HG03159 (cell line): ENCODE results near the gene RBX1.
"Not testable (repeated sequence)": the region's sequence is repeated elsewhere in the genome, so short reads cannot be mapped to it uniquely, and the experiment has no call there.

Experiments used
- ATAC-seq: cut with Tn5 transposase; IDR thresholded peaks from one replicate; pipeline ENCODE4 v1.9.1; 2021; ENCODE audit warnings: mild to moderate bottlenecking, moderate library complexity; ENCODE audit not compliant: unreplicated experiment

RBX1 gene

DNA sequence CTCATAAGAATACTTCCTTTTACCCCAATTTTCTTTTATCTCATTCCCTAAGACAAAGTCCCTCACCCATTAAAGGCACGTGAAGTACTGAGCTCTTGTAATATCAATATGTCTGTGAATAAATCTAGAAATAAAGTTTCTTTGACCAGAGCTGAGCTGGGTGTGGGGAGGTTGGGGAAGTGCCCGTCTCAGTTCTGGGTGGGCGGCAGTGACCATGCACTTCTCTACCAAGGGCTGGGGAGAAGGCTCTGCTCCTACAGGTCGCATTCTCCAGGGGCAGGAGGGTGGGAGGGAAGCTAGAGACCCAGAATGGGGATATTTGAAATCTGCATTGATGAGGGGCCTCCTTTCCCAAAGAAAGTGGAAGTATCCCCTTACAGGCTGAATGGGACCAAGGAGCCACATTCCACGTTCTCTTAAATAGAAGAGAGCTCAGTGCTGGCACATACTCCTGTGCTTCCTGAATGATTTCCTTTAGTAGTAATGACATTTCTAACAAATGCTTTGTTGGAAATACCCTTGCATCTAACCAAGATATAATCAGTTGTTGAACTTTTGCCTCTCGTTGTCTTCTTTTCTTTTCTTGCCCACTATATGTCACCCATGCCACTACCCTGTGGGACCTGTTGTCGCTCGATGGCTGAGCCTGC is 16.1 kb downstream of the RBX1 start:
- no peak for ATAC-seq

DNA sequence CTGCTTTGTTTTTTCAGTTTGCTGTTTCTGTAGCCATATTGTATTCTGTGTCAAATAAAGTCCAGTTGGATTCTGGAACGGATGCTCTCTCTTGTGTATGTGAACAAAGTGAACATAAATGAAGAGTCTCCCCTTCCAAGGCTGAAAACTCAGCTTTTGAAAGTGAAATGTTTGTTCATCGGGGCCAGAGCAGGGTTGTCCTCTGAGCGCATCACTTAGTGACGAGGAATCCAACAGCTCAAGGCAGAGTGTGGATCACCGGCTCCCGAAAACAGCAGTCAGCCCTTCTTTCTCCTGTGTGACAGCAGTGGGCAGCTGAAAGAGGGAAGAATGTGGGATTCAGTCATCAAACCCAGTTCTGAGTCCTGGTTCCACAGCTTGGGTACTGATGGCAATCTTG is 21.4 kb downstream of the RBX1 start:
- no peak for ATAC-seq

DNA sequence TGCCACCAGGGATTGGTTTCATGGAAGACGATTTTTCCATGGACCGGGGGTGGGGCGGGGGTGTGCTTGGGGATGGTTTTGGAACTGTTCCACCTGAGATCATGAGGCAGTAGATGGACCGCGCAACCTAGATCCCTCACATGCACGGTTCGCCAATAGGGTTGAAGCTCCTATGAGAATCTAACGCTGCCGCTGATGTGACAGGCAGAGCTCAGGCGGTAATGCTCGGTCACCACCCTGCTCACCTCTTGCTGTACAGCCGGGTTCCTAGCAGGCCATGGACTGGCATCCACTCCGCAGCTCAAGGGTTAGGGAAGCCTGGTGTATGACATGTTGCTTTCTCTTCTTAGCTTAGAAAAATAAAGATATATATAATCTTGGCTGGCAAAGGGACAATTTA is 22.0 kb downstream of the RBX1 start:
- ATAC-seq = no peak

DNA sequence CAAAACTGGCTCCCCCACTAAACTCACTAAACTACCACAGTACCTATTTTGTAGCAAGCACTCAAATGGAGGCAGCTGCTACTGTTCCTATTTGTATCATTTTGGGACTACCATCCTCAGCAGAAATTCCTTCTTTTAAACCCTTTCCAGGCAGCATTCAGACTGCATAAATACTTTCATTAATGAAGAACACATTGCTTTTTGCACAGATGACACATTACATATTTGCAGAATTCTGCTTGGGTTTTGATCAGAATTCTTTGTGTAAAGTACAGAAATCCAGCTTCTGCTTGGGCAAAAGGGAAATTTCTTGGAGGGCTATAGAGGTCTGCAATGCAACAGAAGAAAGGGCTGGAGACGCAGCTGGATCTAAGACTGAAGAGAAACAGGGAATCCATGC is 24.2 kb downstream of the RBX1 start:
- no peak for ATAC-seq

DNA sequence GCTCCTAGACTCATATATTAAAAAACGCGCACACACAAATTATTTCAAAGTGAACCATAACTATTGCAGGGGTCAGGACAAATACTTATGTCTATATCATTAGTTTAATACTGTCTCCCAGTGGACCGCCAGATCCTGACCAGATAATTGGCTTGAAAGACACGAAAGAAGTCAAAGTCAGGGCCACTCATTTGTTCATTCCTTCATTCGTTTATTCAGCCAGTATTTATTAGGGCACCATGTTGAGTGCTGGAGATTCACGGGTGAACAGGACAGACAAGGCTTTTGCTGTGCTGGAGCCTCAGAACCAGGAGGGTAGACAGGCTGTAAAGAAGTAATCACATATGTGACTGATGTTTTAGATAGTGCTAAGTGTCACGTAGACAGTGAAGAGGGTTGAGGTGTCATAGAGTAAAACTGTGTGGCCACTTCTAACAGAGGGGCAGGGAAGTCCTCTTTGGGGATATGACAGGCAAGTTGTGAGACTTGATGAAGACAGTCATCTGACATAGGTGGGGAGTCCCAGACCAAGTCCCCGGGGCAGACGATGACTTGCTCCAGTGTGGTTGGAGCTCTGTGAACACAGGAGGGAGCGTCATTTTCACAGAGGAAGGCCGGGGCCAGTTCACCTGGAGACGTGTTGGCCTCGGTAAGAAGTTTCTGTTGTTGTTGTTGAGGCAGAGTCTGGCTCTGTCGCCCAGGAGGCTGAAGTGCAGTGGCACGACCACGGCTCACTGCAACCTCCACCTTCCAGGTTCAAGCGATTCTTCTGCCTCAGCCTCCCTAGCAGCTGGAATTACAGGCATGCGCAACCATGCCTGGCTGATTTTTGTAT is 25.9 kb downstream of the RBX1 start:
- ATAC-seq = no peak

DNA sequence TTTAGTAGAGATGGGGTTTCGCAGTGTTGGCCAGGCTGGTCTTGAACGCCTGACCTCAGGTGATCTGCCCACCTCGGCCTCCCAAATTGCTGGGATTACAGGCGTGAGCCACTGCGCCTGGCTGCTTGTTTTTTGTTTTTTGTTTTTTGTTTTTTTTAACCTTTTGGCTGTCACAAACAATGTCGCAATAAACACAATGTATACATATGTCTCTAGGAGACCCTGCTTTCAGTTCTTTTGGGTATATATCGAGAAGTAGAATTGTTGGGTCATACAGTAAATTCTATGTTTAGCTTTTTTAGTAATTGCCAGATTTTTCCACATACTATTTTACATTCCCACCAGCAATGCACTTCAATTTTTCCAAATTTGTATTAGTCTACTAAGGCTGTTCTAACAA is 28.0 kb downstream of the RBX1 start:
- ATAC-seq = no peak

DNA sequence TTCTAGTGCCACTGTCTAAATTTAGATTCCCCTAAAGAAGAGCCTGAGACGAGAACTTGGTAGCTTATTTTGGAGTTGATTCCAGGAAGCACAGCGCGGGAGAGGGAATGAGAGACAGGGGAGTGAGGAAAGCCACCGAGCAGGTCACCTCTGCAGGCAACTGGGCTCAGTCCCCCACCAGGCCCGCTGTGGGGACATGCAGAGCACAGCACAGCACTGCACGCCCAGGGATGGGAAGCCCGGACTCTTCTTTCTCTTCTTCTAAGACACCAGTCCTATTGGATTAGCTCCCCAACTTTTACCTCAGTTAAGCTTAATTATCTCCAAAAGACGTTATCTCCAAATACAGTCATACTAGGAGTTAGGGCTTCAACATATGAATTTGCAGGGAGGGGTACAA is 28.7 kb downstream of the RBX1 start:
- ATAC-seq = no peak

DNA sequence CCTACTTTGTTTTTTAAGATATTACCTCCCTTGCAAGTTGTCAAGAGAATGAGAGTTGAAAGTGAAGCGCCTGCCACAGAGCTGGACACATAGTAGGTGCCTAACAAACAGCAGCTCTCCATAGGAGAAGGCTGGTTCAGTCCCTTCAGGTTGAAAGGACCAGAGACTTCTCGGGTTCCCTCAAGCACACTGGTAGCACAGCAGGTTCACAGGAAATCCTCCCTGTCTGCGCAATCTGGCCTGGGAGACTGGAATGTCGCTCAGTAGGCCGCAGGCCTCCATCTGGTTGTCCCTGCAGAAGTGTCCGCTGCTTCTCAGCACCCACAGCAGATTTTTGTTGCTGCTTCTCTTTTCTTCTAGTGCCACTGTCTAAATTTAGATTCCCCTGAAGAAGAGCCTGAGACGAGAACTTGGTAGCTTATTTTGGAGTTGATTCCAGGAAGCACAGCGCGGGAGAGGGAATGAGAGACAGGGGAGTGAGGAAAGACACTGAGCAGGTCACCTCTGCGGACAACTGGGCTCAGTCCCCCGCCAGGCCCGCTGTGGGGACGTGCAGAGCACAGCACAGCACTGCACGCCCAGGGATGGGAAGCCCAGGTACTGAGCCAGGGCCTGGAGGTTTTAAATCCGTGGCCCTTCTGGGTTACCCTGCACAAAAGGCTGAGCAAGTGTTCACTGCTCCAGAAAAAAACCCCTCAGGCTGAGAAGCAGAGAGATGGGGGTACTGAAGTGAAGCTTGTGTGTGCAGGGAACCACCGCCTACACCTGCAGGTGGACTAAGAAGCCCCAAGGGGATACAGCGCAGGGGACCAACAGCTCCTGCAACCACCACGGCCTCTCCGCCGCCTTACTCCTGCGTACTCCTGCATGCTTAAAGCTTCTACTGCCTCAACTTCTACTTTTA is 31.6 kb downstream of the RBX1 start:
- ATAC-seq = no peak

DNA sequence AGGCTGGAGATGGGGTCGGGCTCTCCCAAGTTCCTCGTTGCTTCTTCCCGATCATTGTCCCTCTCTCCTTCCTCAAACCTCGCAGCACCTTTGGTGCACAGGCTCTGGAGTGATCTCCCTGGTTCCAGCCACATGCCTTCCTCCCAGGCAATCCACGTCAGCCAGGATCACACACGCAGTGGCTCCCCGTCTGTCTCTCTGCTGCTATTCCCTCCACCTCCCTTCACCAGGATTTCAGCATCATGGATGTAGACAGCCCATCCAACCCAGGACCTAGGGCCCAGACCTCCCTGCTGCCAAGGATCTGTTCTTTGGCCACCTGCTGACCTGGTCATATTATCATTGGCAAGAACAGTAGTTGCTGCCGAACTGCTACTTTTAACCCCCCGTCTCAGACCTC is 40.1 kb downstream of the RBX1 start:
- no peak for ATAC-seq

DNA sequence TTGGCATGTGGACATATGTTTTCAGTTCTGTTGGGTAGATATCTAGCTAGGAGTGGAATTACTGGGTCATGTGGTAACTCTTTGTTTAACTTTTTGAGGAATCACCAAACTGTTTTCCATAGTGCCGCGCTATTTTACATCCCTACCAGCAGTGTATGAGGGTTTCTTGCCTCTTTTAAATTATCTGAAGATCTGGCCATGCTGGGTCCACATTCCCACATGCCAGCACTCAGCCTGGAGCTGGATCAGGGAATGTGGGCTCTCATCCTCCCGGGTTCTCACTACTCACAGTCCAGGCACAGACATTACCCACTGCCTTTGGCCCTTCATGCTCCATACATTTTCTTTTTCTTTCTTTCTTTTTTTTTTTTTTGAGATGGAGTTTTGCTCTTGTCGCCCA is 44.6 kb downstream of the RBX1 start:
- no peak for ATAC-seq

DNA sequence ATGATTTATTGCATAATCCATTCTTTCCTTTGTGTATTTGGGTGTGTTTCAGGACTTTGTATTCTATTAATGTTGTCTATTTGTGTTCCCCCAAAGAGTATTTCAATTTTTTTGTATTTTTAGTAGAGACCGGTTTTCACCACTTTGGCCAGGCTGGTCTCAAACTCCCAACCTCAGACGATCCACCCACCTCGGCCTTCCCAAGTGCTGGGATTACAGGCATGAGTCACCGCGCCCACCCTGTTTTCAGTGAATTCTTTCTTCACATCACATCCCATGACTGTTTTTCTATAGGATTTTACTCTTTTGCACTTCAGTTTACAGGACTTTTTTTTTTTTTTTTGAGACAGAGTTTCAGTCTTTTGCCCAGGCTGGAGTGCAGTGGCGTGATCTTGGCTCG is 46.3 kb downstream of the RBX1 start:
- ATAC-seq = no peak

DNA sequence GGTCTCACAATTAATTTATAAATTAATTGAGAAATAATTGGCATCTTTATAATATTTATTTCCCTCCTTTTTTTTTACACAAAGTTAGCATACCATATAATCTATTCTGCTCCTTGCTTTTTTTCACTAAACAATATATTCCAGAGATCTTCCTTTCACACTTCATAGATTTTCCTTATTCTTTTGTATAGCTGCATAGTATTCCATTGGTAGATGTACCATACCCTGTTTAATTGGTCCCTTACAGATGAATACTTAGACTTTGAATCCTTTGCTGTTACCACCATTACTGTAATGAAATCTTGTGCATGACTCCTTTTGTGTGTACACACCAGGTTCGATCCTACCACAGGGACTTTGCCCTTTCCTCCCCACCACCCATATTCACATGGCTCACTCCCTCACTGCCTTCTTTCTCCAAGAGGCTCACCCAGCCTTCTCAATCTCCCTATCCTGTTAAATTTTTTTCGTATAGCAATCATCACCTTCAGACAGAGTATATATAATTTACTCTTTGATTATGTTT is 48.9 kb downstream of the RBX1 start:
- ATAC-seq = no peak

DNA sequence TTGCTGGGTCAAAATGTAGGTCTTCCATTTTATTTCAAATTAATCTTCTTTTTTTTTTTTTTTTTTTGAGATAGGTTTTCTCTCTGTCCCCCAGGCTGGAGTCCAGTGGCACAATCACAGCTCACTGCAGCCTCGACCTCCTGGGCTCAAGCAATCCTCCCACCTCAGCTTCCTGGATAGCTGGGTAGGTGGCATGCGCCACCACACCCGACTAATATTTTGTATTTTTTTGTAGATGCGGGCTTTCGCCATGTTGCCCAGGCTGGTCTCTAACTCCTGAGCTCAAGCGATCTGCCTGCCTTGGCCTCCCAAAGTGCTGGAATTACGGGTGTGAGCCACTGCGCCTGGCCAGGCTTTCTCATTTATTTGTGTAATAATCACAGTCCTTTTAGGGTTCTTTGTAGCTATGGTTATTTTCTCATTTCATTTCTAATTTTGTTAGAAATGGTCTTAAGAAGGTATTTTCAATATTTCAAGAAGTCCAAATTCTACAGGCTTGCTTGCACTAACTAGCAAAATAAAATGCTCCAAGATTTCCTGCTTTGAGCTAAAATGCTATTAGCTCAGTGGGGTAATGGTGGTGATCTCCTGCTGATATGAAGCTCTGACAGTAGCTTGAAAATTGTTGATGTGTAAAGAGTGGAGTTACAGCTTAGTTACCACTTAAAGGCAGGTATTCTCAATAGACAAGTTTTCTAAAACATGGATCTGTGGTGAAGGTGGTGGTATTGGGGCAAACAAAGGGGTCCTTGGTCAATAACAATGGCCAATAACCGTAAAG is 50.0 kb downstream of the RBX1 start:
- no peak for ATAC-seq

DNA sequence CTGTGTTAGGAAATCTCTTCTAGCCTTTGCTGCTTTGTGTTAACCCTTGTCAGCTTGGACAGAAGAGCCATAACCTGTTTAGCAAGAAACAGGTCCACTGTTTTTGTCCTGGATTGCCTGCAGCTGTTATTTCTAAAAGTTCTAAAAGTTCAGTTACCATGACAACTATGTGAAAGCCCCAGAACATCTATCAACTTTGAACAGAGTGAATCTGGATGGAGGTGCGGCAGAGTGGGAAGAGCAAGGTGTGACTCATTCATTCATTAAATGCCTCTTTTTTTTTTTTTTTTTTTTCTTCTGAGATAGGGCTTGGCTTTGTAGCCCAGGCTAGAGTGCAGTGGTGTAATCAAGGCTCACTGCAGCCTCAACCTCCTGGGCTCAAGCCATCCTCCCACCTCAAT is 50.5 kb downstream of the RBX1 start:
- no peak for ATAC-seq

DNA sequence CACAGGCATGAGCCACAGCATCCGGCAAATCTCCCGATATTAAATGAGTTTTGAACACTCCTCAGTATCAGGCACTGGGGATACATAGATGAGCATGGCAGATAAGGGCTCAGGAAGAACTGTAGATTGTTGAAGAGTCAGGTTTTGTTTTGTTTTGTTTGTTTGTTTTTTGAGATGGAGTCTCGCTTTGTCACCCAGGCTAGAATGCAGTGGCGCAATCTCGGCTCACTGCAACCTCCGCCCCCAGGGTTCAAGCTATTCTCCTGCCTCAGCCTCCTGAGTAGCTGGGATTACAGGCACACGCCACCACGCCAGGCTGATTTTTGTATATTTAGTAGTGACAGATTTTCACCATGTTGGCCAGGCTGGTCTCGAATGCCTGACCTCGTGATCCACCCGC is 51.2 kb downstream of the RBX1 start:
- not testable (repeated sequence) for ATAC-seq

DNA sequence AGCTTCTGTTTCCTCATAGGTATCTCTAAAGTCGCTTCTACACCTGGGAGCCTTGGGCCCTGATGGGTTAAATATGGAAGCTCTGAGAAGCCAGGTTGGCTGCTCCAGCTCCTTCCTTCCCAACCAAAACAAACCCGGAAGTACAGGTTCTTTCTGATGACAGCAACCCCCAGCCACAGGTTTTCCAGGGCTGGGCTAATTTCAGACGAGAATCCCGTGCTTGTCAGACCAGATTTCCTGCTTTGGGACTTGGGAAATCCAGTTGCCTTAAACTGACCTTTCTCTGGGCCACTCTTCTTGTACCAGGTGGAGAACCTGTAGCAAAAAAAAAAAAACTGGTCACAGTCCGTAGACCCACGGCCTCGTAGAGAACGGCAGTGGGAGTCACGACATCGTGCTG is 51.9 kb downstream of the RBX1 start:
- ATAC-seq = no peak

DNA sequence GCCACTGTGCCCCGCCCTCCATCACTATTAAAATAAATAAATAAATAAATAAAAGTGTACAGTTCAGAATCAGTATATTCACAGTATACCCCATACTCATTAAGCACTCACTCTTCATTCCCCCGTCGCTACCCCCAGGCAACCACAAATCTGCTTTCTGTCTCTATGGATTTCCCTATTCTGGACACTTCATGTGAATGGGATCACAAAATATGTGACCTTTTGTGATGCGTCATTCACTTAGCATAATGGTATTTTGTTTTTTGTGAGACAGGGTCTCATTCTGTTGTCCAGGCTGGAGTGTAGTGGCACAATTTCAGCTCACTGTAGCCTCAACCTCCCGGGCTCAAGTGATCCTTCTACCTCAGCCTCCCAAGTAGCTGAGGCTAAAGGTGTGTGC is 52.8 kb downstream of the RBX1 start:
- no peak for ATAC-seq

DNA sequence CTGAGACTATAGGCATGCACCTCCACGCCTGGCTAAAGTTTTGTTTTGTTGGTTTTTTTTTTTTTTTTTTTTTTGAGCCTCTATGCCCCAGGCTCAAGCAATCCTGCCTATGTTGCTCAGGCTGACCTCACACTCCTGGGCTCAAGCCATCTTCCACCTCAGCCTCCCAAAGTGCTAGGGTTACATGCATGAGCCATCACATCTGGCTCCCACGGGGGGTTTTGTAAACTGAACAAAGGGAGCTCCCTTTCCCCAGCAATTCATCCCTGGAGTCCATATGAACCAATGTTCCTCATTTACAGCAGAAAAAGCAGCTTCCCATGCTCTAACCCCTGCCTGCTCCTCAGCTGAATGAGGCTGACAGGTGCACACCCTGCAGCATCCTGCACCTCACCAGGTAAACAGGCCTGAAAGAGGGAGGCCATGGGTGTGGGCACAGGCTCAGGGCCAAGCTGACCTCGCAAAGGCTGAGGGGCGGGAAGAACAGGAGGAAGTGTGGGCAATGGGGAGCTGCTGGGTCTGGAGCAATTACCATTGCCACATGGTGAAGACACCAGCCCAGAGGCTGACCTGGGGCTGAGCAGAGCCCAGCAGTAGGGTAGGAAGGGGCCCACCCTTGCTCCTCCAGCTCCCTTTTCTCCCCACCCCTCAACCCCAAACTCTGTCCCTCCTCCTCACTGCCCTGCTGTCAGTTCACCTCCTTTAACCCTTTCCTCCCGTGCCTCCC is 58.2 kb downstream of the RBX1 start:
- ATAC-seq = no peak

DNA sequence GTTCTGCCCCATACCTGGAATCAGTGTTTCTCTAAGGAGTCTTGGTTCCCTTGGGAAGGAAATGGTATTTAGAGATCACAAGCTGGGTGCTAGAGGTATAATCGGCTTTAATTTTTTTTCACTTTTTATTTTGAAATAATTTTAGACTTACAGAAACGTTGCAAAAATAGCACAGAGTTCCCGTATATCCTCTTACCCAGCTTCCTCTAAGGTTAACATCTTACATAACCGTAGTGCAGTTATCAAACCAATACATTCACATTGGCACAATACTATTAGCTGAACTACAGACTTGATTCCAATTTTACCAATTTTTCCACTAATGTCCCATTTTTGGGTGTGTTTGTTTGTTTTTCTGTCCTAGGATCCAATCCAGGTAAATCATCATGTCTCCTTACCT is 63.8 kb downstream of the RBX1 start:
- ATAC-seq = no peak

DNA sequence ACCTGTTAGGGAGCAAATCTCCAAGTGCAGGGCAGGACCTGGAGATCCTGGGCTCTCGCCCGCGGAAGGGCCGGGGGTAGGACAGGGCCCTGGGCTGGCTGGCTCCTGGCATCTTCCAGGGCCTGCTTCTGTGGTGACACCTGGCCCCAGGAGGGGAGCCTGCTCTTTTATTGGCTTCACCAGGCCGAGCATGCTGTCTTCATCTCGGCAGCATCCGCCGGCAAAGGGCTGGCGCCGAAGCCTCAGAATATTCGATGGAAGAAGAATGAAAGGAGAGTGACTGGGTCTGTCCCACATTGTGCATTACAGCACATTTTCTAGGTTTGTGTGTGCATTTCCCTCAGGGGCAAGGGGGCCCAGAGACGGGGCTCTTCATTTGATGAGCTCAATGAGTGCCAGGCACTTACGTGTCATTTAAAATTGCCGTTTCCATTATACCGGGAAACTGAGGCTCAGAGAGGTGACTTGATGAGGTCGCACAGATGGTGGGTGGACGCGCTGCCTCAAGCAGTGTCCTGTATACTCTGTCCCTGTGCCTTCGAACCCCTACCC is 70.0 kb downstream of the RBX1 start:
- ATAC-seq = no peak
